Measurements from ENCODE around the gene CLDN11. TPM values are rescaled to one million over a fixed set of nuclear protein-coding genes. Genes with fewer than 3 reads are reported as not detected.

Gene CLDN11
- polyA plus RNA-seq, 1 of the 3 experiments (the other 2 are of a cell fraction): 2.2 TPM

DNA sequence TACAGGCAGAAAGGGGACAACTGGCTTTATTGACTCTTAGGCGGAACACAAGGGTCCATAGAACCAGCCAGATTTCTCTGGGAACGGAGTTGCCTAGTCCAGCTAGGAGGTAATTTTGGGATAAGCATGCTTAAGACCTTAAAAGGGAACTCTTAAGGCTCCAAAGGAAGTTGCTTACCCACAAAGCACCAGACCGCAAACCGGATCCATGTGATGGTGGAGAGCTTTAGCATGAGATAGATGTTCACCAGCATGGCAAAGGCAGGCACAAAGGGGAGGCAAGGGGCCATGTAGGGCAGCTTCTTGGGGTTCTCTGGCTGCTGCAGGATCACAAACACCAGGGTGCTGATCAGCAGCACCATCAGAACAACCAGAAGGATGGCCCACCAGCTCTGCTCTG, 61.4 kb downstream of the CLDN11 start:
- TF ChIP-seq TCF12 (IDR thresholded peaks at IDR 0.05): no peak
- TF ChIP-seq, protein P1, sequence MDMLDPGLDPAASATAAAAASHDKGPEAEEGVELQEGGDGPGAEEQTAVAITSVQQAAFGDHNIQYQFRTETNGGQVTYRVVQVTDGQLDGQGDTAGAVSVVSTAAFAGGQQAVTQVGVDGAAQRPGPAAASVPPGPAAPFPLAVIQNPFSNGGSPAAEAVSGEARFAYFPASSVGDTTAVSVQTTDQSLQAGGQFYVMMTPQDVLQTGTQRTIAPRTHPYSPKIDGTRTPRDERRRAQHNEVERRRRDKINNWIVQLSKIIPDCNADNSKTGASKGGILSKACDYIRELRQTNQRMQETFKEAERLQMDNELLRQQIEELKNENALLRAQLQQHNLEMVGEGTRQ (IDR thresholded peaks at IDR 0.05; ENCODE audit: borderline replicate concordance, low read depth, low read length): no peak
- no peaks in the 10 kb centered on the region for H3K9me3 ChIP-seq
- no peak overlapping the region for H3K27ac ChIP-seq (ENCODE audit: low read depth in 2 of 2, low read length in 1 of 2)
- no peak overlapping the region for H3K9ac ChIP-seq
- H3K36me3 ChIP-seq (replicated peaks in 1 of 2; ENCODE audit: control insufficient read depth in 1 of 2, insufficient read depth in 2 of 2, low read length in 1 of 2): no peaks in the 10 kb centered on the region
- H2AFZ ChIP-seq (ENCODE audit: low read depth): no peak overlapping the region
- H3F3A ChIP-seq (replicated peaks; ENCODE audit: insufficient read depth): peaks cover 3% of the 10 kb centered on the region
- no peaks in the 10 kb centered on the region for H3K9me2 ChIP-seq
- H3K4me3 ChIP-seq (ENCODE audit: low read depth in 2 of 2, low read length in 1 of 2): no peak overlapping the region
- no peak overlapping the region for H3K4me2 ChIP-seq
- 95% methylated on average over 4 of the region's 4 CpGs for WGBS (ENCODE audit: low lambda C conversion rate)
- POLR2A ChIA-PET: no interaction called here
- peaks cover 14 to 21% of the 10 kb centered on the region in 2 experiments; a peak in 2 of 4 replicates for H3K4me1 ChIP-seq (ENCODE audit: control insufficient read depth in 1 of 2, insufficient read depth in 2 of 2, low read depth in 1 of 2, low read length in 1 of 2)
- DNase-seq: no peak
- CTCF ChIA-PET: interaction anchor here (1.0 to 1.3 kb wide), 2 partner anchors 19 to 66 kb away, joined by 3 to 7 read pairs; no protein-coding TSS in a partner anchor
- no peaks in the 10 kb centered on the region for H4K20me1 ChIP-seq (ENCODE audit: insufficient read depth)
- no peaks in the 10 kb centered on the region for H3K79me2 ChIP-seq (ENCODE audit: insufficient read depth)
- H3K27me3 ChIP-seq (ENCODE audit: insufficient read depth): no peaks in the 10 kb centered on the region

DNA sequence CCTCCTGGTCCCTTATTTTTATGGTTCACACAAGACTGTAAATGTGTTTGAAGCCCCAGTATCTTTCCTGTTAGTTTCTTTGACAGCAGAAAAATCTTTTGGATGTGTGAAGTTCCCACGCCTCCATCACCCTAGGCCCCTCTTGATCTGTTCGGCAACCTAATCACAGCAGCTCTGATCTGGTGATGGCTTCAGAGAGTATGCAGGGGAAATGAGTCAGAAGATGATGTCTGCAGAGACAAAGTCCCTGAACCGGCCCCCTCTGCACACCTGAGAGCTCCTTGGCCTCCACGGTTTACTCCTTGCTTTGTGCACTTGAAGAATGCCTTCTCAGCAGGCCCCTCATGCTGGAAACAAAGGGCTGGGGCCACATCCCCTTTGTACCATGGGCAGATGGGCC, 63.5 kb downstream of the CLDN11 start:
- ChIA-PET CTCF (interaction anchor here (0.8 to 1.9 kb wide), 3 partner anchors 68 to 330 kb away, joined by 3 to 5 read pairs (median 5); no protein-coding TSS in a partner anchor), POLR2A (no interaction called here)
- peaks cover 2 to 27% of the 10 kb centered on the region in 2 experiments; a peak in 2 of 4 replicates for H3K4me1 ChIP-seq (ENCODE audit: control insufficient read depth in 1 of 2, insufficient read depth in 2 of 2, low read depth in 1 of 2, low read length in 1 of 2)
- no peak overlapping the region for H3K4me3 ChIP-seq (ENCODE audit: low read depth in 2 of 2, low read length in 1 of 2)
- H2AFZ ChIP-seq (ENCODE audit: low read depth): no peak overlapping the region
- H3K9me3 ChIP-seq: no peaks in the 10 kb centered on the region
- no peak for DNase-seq
- no peak overlapping the region for H3K4me2 ChIP-seq
- no peak for TF ChIP-seq YY1 (IDR thresholded peaks at IDR 0.05; ENCODE audit: low read depth)
- TF ChIP-seq MXI1 (IDR thresholded peaks at IDR 0.05; ENCODE audit: low read depth, low read length): no peak
- no peak for TF ChIP-seq CHD2 (IDR thresholded peaks at IDR 0.05; ENCODE audit: low read length, partially characterized antibody)
- TF ChIP-seq JUND (IDR thresholded peaks at IDR 0.05): no peak
- TF ChIP-seq EP300 (IDR thresholded peaks at IDR 0.05; ENCODE audit: borderline replicate concordance in 1 of 2, low read depth in 1 of 2, low read length in 1 of 2): no peak
- no peak for TF ChIP-seq FOXJ3 (CRISPR knock-in tag; IDR thresholded peaks at IDR 0.05)
- TF ChIP-seq, protein P2, sequence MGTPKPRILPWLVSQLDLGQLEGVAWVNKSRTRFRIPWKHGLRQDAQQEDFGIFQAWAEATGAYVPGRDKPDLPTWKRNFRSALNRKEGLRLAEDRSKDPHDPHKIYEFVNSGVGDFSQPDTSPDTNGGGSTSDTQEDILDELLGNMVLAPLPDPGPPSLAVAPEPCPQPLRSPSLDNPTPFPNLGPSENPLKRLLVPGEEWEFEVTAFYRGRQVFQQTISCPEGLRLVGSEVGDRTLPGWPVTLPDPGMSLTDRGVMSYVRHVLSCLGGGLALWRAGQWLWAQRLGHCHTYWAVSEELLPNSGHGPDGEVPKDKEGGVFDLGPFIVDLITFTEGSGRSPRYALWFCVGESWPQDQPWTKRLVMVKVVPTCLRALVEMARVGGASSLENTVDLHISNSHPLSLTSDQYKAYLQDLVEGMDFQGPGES (IDR thresholded peaks at IDR 0.05; ENCODE audit: low read depth, low read length): no peak
- TF ChIP-seq GATA2 (CRISPR knock-in tag; IDR thresholded peaks at IDR 0.05): no peak
- TF ChIP-seq, protein P3, sequence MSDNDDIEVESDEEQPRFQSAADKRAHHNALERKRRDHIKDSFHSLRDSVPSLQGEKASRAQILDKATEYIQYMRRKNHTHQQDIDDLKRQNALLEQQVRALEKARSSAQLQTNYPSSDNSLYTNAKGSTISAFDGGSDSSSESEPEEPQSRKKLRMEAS (IDR thresholded peaks at IDR 0.05; ENCODE audit: low read depth): no peak
- TF ChIP-seq NFIC (IDR thresholded peaks at IDR 0.05; ENCODE audit: borderline replicate concordance): no peak
- TF ChIP-seq EZH2phosphoT487 (IDR thresholded peaks at IDR 0.05; ENCODE audit: borderline replicate concordance, low read depth): no peak
- no peaks in the 10 kb centered on the region for H4K20me1 ChIP-seq (ENCODE audit: insufficient read depth)
- H3K27ac ChIP-seq (ENCODE audit: low read depth in 2 of 2, low read length in 1 of 2): no peak overlapping the region
- WGBS (ENCODE audit: low lambda C conversion rate): 91% methylated on average over 4 of the region's 4 CpGs
- H3K79me2 ChIP-seq (ENCODE audit: insufficient read depth): no peaks in the 10 kb centered on the region
- no peaks in the 10 kb centered on the region for H3F3A ChIP-seq (replicated peaks; ENCODE audit: insufficient read depth)
- H3K9ac ChIP-seq: no peak overlapping the region
- H3K36me3 ChIP-seq (replicated peaks in 1 of 2; ENCODE audit: control insufficient read depth in 1 of 2, insufficient read depth in 2 of 2, low read length in 1 of 2): no peaks in the 10 kb centered on the region
- no peaks in the 10 kb centered on the region for H3K27me3 ChIP-seq (ENCODE audit: insufficient read depth)
- H3K9me2 ChIP-seq: no peaks in the 10 kb centered on the region

Measured in SK-N-SH (cell line).